CD4-positive, alpha-beta memory T cell (primary cell): ENCODE measurements around the gene ADAM12. TPM values are rescaled to one million over a fixed set of nuclear protein-coding genes. Genes with fewer than 3 reads are reported as not detected.

Experiments
- CTCF ChIA-PET: fragments of 350-600 bp; sonication (Branson Sonifier 250); formaldehyde crosslinking; loops from one replicate; lab custom pipeline; 2021; ENCODE audit warnings: inconsistent platforms; ENCODE audit not compliant: partially characterized antibody; lab: Charles Lee
- POLR2A ChIA-PET: fragments of 350-600 bp; sonication (Branson Sonifier 250); formaldehyde crosslinking; loops from one replicate; lab custom pipeline; 2021; ENCODE audit not compliant: partially characterized antibody; lab: Charles Lee
- DNase-seq, 5 donors: peaks; one replicate each; pipeline versions ENCODE4 v3.0.0 to v3.0.0-alpha.2; 2020 to 2022; ENCODE audit warnings: mixed read lengths in 1 of 5
- H3K27ac ChIP-seq: one replicate; pipeline ENCODE4 v1.7.0; 2013; ENCODE audit warnings: low read depth, low read length
- H3K27me3 ChIP-seq: 2 replicates; pipeline ENCODE4 v1.7.0; 2013; ENCODE audit warnings: mild to moderate bottlenecking, low read length, moderate library complexity; ENCODE audit not compliant: insufficient read depth
- H3K36me3 ChIP-seq: 2 replicates; pipeline ENCODE4 v1.7.0; 2013; ENCODE audit warnings: mild to moderate bottlenecking, low read length, moderate library complexity; ENCODE audit not compliant: insufficient read depth
- H3K4me1 ChIP-seq: 2 replicates; pipeline ENCODE4 v1.7.0; 2013; ENCODE audit warnings: mild to moderate bottlenecking, low read length, moderate library complexity; ENCODE audit not compliant: insufficient read depth
- H3K4me3 ChIP-seq, 2 donors: one replicate each; pipeline ENCODE4 v1.7.0; 2013; ENCODE audit warnings: low read length in 2 of 2, mild to moderate bottlenecking in 1 of 2
- H3K9me3 ChIP-seq, 2 donors: one replicate each; pipeline ENCODE4 v1.7.0; 2013; ENCODE audit warnings: low read length in 2 of 2, control low read depth in 1 of 2; ENCODE audit not compliant: control insufficient read depth in 1 of 2
- H3K27ac Mint-ChIP-seq, 7 donors: one replicate each; pipeline ENCODE4 v1.8.0; 2020 to 2021; ENCODE audit warnings: mixed read lengths in 7 of 7, mild to moderate bottlenecking in 6 of 7, inconsistent platforms in 3 of 7, moderate library complexity in 3 of 7
- H3K27me3 Mint-ChIP-seq, 2 donors: one replicate each; pipeline ENCODE4 v1.8.0; 2020 to 2021; ENCODE audit warnings: mixed read lengths in 2 of 2
- H3K36me3 Mint-ChIP-seq, 2 donors: one replicate each; pipeline ENCODE4 v1.8.0; 2020 to 2021; ENCODE audit warnings: mixed read lengths in 2 of 2, inconsistent platforms in 1 of 2, mild to moderate bottlenecking in 1 of 2
- H3K4me1 Mint-ChIP-seq, 4 donors: one replicate each; pipeline ENCODE4 v1.8.0; 2020 to 2021; ENCODE audit warnings: mixed read lengths in 4 of 4, mild to moderate bottlenecking in 1 of 4
- H3K4me3 Mint-ChIP-seq, 8 donors: one replicate each; pipeline ENCODE4 v1.8.0; 2020 to 2021; ENCODE audit warnings: mixed read lengths in 8 of 8, mild to moderate bottlenecking in 7 of 8, moderate library complexity in 6 of 8, inconsistent platforms in 3 of 8
- H3K9me3 Mint-ChIP-seq, 8 donors: one replicate each; pipeline ENCODE4 v1.8.0; 2020 to 2021; ENCODE audit warnings: mixed read lengths in 8 of 8, mild to moderate bottlenecking in 5 of 8, inconsistent platforms in 3 of 8, moderate library complexity in 1 of 8
- intact Hi-C: fragments of 100-400 bp; cut with micrococcal nuclease; formaldehyde crosslinking; loops from one replicate; pipeline ENCODE4 v1.15.1; 2023
- polyA plus RNA-seq, 2 donors: library from polyadenylated mRNA; unstranded; fragments of 300-500 nt; fragmentation: Illumina TruSeq; gene quantifications; one replicate each; pipeline ENCODE4 v1.2.3, GENCODE V29; 2021
- total RNA-seq, 2 experiments: library from RNA; stranded (reverse); gene quantifications; one replicate each; pipeline ENCODE4 v1.2.3, GENCODE V29; 2021

The ADAM12 gene
- total and polyA plus RNA-seq, 4 experiments from 2014 or later, result 0.17 to 2.3 (median 1.1) TPM

DNA sequence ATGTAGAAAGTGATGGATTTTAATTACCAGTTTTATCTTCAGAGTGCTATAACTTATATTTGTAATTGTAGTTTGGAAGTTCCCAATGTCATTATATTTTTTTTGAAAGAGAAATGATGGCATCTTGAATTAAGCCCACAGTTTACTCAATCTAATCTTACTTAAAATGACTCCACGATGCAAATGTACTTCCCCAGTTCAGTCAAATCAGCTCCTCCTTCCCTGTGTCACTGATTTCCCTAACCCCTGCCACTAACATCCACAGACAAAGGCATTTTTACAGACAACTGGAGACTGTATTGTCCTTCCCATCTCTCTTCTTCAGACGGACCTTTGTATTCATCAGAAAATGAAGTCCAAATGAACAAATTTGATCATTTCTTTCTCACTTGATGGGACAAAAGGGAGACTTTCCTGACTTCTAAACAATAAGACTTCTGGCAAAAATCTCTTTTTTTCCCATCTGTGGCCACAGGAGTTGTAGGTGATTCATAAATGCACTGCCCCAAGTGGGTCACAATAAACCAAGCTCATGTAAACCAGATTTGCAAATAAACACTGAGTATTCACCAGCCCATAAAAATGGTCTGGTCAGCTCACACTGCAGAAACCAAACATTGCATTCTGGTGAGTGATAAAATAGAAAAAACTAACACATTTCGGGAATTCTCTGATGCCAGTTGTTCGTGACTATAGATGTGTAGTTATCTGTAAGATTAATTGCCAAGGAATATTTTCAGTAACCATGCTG is 329.0 kb downstream of the ADAM12 start:
- no peak overlapping the region for H3K4me3 ChIP-seq
- no peaks in the 10 kb centered on the region for H3K36me3 ChIP-seq
- H3K27ac ChIP-seq, result no peak overlapping the region
- intact Hi-C loops, result no loop called here
- H3K9me3 ChIP-seq, result no peaks in the 10 kb centered on the region
- no peaks in the 10 kb centered on the region for H3K4me1 ChIP-seq
- H3K27ac Mint-ChIP-seq, result no peak overlapping the region
- no peak overlapping the region for H3K4me3 Mint-ChIP-seq
- H3K4me1 Mint-ChIP-seq, result no peaks in the 10 kb centered on the region
- H3K36me3 Mint-ChIP-seq, result peaks cover 0 to 3% of the 10 kb centered on the region in 2 donors
- CTCF ChIA-PET, result no interaction called here
- H3K9me3 Mint-ChIP-seq, result peaks cover 0 to 4% (median 0%) of the 10 kb centered on the region in 8 donors
- peaks cover 2 to 12% of the 10 kb centered on the region in 2 donors for H3K27me3 Mint-ChIP-seq
- POLR2A ChIA-PET, result no interaction called here
- H3K27me3 ChIP-seq, result no peaks in the 10 kb centered on the region
- no peak for DNase-seq

DNA sequence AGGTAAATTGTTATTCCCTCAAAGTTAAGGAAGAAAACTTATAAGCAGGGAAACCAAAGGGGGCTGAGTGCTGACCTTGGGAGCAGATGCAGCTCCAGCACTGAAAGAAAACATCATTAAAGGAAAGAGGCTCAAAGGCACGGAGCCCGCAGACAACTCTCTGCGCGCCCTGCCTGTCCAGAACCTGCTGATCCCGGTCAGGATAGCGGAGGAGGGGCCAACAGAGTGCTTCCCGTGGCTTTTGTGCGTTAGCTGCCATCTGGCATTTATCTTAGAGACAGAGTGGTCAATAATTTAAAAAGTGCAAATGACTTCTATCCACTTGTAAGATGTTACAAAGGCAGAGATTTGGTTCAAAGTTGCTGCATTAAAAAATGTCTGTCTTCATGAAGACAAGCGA is 329.8 kb downstream of the ADAM12 start:
- Mint-ChIP-seq H3K4me1 (no peaks in the 10 kb centered on the region), H3K36me3 (peaks cover 0 to 3% of the 10 kb centered on the region in 2 donors), H3K27ac (no peak overlapping the region), H3K27me3 (peaks cover 2 to 12% of the 10 kb centered on the region in 2 donors), H3K9me3 (peaks cover 0 to 4% (median 0%) of the 10 kb centered on the region in 8 donors), H3K4me3 (no peak overlapping the region)
- Histone ChIP-seq H3K36me3 (no peaks in the 10 kb centered on the region), H3K27me3 (no peaks in the 10 kb centered on the region), H3K4me3 (no peak overlapping the region), H3K9me3 (no peaks in the 10 kb centered on the region), H3K27ac (no peak overlapping the region), H3K4me1 (no peaks in the 10 kb centered on the region)
- POLR2A ChIA-PET, result no interaction called here
- CTCF ChIA-PET, result no interaction called here
- intact Hi-C loops, result no loop called here
- DNase-seq, result no peak

DNA sequence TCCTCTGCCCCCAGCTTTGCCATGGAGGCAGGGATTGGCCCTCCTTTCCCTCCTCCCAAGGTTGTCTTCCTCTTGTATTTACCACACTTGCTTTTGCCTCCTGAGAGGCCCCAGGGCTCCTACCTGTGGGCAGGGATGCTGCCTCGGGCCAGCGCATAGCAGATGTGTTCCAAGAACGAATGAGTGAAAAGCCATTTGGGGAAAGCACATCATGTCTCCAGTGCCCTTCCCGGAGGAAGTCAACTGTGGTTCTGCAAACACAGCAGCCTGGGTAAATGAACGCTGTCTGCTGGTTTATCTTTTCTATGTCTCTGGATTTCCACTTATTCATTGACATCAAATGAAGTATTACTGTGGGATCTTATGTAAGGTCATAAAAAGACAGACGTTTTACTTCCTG is 330.2 kb downstream of the ADAM12 start:
- Mint-ChIP-seq H3K27ac (no peak overlapping the region), H3K27me3 (peaks cover 2 to 12% of the 10 kb centered on the region in 2 donors), H3K4me1 (no peaks in the 10 kb centered on the region), H3K9me3 (peaks cover 0 to 2% (median 0%) of the 10 kb centered on the region in 8 donors), H3K36me3 (peaks cover 0 to 3% of the 10 kb centered on the region in 2 donors), H3K4me3 (no peak overlapping the region)
- intact Hi-C loops, result no loop called here
- Histone ChIP-seq H3K27ac (no peak overlapping the region), H3K4me1 (no peaks in the 10 kb centered on the region), H3K36me3 (no peaks in the 10 kb centered on the region), H3K4me3 (no peak overlapping the region), H3K27me3 (no peaks in the 10 kb centered on the region), H3K9me3 (no peaks in the 10 kb centered on the region)
- DNase-seq, result no peak
- ChIA-PET POLR2A (no interaction called here), CTCF (no interaction called here)

DNA sequence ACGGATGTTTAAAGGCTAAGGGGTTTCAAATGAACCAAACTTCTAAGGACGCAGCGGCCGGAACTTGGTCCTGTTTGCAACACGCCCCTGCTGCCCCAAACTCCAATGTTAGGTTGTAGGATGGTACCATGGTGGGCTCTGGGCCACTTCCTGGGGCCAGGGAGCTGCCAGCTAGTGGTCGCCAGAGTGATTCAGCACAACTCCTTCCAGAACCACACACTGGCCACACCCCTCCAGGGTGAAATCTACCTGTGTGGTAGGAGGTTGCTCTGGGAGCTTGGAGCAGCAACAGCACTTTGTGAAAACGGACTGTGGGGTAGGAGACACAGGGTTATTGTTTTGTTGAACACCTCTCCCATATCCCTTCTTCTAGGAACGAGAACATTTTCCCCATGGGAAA is 330.8 kb downstream of the ADAM12 start:
- intact Hi-C loops, result no loop called here
- no peak overlapping the region for H3K4me3 Mint-ChIP-seq
- no peaks in the 10 kb centered on the region for H3K27me3 ChIP-seq
- POLR2A ChIA-PET, result no interaction called here
- H3K9me3 ChIP-seq, result no peaks in the 10 kb centered on the region
- H3K27me3 Mint-ChIP-seq, result peaks cover 2 to 12% of the 10 kb centered on the region in 2 donors
- H3K36me3 ChIP-seq, result no peaks in the 10 kb centered on the region
- DNase-seq, result no peak
- H3K27ac ChIP-seq, result no peak overlapping the region
- peaks cover 0 to 3% of the 10 kb centered on the region in 2 donors for H3K36me3 Mint-ChIP-seq
- CTCF ChIA-PET, result no interaction called here
- no peaks in the 10 kb centered on the region for H3K4me1 ChIP-seq
- H3K4me1 Mint-ChIP-seq, result no peaks in the 10 kb centered on the region
- no peak overlapping the region for H3K4me3 ChIP-seq
- H3K27ac Mint-ChIP-seq, result no peak overlapping the region
- H3K9me3 Mint-ChIP-seq, result peaks cover 0 to 2% (median 0%) of the 10 kb centered on the region in 8 donors

DNA sequence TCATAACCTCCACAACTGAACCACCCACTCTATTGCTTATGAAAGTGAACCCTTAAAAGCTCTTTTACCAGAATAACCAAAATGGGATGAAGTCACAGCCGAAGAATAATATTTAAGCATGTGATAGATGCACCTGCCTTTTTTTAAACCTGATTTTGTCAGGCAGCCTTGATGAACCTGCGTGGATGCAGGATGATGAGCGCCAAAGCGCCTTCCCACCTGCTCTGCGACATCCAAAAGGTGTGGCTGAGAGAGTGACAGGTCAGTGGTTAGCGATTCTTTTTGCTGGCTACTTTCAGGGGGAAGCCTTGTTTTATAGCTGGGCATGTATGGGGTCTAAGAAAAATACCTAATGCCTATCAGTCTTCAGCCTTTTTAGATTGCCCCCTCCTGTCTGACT is 334.1 kb downstream of the ADAM12 start:
- Histone ChIP-seq H3K9me3 (no peaks in the 10 kb centered on the region), H3K36me3 (no peaks in the 10 kb centered on the region), H3K27me3 (no peaks in the 10 kb centered on the region), H3K4me3 (no peak overlapping the region), H3K27ac (no peak overlapping the region), H3K4me1 (no peaks in the 10 kb centered on the region)
- Mint-ChIP-seq H3K27me3 (peaks cover 1 to 2% of the 10 kb centered on the region in 2 donors), H3K4me3 (no peak overlapping the region), H3K9me3 (no peaks in the 10 kb centered on the region), H3K4me1 (no peaks in the 10 kb centered on the region), H3K36me3 (no peaks in the 10 kb centered on the region), H3K27ac (no peak overlapping the region)
- intact Hi-C loops, result no loop called here
- ChIA-PET POLR2A (no interaction called here), CTCF (no interaction called here)
- no peak for DNase-seq

DNA sequence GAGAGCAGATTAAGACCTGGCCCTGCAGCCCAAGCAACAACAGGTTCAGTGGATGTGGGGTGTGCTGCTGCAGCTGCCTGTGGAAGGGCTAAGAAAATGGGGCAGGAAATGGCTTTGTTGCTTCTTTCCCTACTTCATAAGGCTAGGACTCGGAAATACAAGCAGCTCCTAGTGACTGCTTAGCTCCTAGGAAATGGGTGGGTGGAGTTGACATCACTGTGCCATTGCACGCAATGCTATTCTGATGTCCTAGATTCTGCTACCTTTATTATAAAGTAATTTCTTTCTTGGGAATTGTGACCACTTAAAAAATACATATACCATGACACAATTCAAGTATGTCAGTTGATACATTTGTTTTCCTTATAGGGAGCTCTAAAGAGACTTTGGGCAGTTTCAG is 336.1 kb downstream of the ADAM12 start:
- ChIA-PET CTCF (no interaction called here), POLR2A (no interaction called here)
- H3K36me3 ChIP-seq, result no peaks in the 10 kb centered on the region
- H3K4me1 ChIP-seq, result no peaks in the 10 kb centered on the region
- Mint-ChIP-seq H3K4me1 (no peaks in the 10 kb centered on the region), H3K9me3 (no peaks in the 10 kb centered on the region), H3K4me3 (no peak overlapping the region), H3K27me3 (peaks cover 1 to 2% of the 10 kb centered on the region in 2 donors), H3K27ac (no peak overlapping the region), H3K36me3 (no peaks in the 10 kb centered on the region)
- no peak overlapping the region for H3K27ac ChIP-seq
- no peaks in the 10 kb centered on the region for H3K9me3 ChIP-seq
- intact Hi-C loops, result no loop called here
- H3K27me3 ChIP-seq, result no peaks in the 10 kb centered on the region
- no peak overlapping the region for H3K4me3 ChIP-seq
- no peak for DNase-seq

DNA sequence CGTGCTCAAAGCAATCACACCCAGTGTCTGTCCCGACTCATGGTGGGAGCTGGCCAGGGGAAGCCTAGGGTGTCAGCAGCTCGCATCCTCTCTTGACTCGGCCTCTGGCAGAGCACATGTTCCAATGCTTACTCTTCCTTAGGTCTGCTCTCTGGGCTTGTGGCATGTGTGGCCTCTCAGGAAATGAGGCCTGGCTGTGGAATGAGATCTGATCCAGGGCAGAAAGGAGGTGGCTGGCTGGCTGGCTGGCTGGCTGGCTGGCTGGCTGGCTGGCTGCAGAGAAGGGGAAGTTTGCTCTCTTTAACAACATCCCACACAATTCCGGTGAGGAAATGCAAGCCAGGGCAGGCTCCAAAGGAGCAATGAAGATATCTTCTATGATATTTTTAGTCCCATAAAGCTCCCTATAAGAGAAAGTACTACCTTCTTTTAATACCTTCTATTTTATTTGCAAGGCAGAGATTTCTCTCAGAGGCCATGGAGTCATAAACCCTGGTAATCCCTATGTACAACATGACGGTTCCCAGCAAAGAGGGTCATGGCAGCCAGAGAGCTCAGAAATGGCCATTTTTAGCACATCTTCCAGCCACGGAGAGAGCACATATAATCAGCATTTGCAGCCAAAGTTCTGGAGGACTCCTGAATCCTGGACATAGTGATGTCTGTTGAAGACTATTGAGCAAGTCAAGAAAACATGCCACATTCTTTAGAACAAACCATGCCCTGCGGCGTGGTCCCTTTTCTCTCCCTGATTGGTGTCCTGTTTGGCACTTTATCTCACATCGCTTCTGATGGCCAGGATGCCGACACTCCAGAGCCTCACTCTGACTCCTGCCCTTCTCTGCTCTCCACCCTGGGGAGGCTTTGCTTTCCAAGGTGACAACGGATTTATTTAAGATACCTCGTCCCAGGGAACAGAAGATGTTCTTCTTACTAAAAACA is 338.2 kb downstream of the ADAM12 start:
- Histone ChIP-seq H3K4me3 (no peak overlapping the region), H3K27ac (no peak overlapping the region), H3K36me3 (no peaks in the 10 kb centered on the region), H3K4me1 (no peaks in the 10 kb centered on the region), H3K9me3 (no peaks in the 10 kb centered on the region), H3K27me3 (no peaks in the 10 kb centered on the region)
- Mint-ChIP-seq H3K27ac (no peak overlapping the region), H3K36me3 (no peaks in the 10 kb centered on the region), H3K9me3 (no peaks in the 10 kb centered on the region), H3K4me3 (no peak overlapping the region), H3K27me3 (peaks cover 0 to 1% of the 10 kb centered on the region in 2 donors), H3K4me1 (no peaks in the 10 kb centered on the region)
- DNase-seq, result no peak
- CTCF ChIA-PET, result no interaction called here
- POLR2A ChIA-PET, result no interaction called here
- intact Hi-C loops, result no loop called here
